ENCODE results near the gene AIP.

The AIP gene

GRCh38 chr11:67449116-67449844, 33.5 kb upstream of the AIP start (continued):
- TF ChIP-seq ZNF26 (tag by site-specific recombination; IDR thresholded peaks at IDR 0.05): no peak
- TF ChIP-seq ZNF639 (tag by site-specific recombination; IDR thresholded peaks at IDR 0.05): no peak
- TF ChIP-seq ZNF155 (tag by site-specific recombination; IDR thresholded peaks at IDR 0.05): no peak
- no peak for TF ChIP-seq ZNF654 (tag by site-specific recombination; IDR thresholded peaks at IDR 0.05; ENCODE audit: low read depth)

- ChIA-PET CTCF (interaction anchor here (0.6 to 0.7 kb wide), 3 partner anchors 10 to 181 kb away, joined by 3 to 4 read pairs (median 4); no protein-coding TSS in a partner anchor), POLR2A (interaction anchor here (1.8 kb wide), 1 partner anchor 14 kb away, joined by 4 read pairs; the partner anchor contains the start of gene PTPRCAP)
- Histone ChIP-seq H3K36me3 (ENCODE audit: control insufficient read depth in 2 of 2, insufficient read depth in 1 of 2, low read length in 2 of 2) (no peaks in the 10 kb centered on the region), H3K4me1 (ENCODE audit: control insufficient read depth, insufficient read depth, low read length) (no peaks in the 10 kb centered on the region), H3K9me3 (ENCODE audit: control insufficient read depth, insufficient read depth, low read depth, low read length) (no peaks in the 10 kb centered on the region), H3K4me3 (ENCODE audit: low read depth, low read length) (no peak overlapping the region), H3K27ac (ENCODE audit: extremely low read depth, low read depth, low read length) (no peak overlapping the region)
- TF ChIP-seq KLF16 (tag by site-specific recombination; IDR thresholded peaks at IDR 0.05) (no peak), ZFP69B (tag by site-specific recombination; IDR thresholded peaks at IDR 0.05) (no peak), ZNF610 (tag by site-specific recombination; IDR thresholded peaks at IDR 0.05; ENCODE audit: borderline replicate concordance) (no peak), ZNF433 (tag by site-specific recombination; IDR thresholded peaks at IDR 0.05; ENCODE audit: low read depth) (no peak), ZBTB49 (tag by site-specific recombination; IDR thresholded peaks at IDR 0.05; ENCODE audit: low read depth) (no peak), ZNF645 (tag by site-specific recombination; IDR thresholded peaks at IDR 0.05) (no peak)
These were observed 31.8 kb upstream of the AIP start for GRCh38 chr11:67450796-67451657.

- CTCF ChIA-PET: no interaction called here
- POLR2A ChIA-PET: interaction anchor here (1.8 kb wide), 1 partner anchor 15 kb away, joined by 4 read pairs; the partner anchor contains the start of gene PTPRCAP
- H3K27ac ChIP-seq (ENCODE audit: extremely low read depth, low read depth, low read length): no peak overlapping the region
These were observed 31.2 kb upstream of the AIP start for GRCh38 chr11:67451658-67451976.

More at GRCh38 chr11:67451658-67451976, 31.2 kb upstream of the AIP start:
- no peak overlapping the region for H3K4me3 ChIP-seq (ENCODE audit: low read depth, low read length)
- TF ChIP-seq ZNF530 (tag by site-specific recombination; IDR thresholded peaks at IDR 0.05; ENCODE audit: low read depth) (no peak), ZNF707 (tag by site-specific recombination; IDR thresholded peaks at IDR 0.05) (no peak), ZNF701 (tag by site-specific recombination; IDR thresholded peaks at IDR 0.05) (no peak), ZNF391 (tag by site-specific recombination; IDR thresholded peaks at IDR 0.05; ENCODE audit: borderline replicate concordance, low read depth) (no peak), ZNF280C (tag by site-specific recombination; IDR thresholded peaks at IDR 0.05) (no peak), PRDM1 (tag by site-specific recombination; IDR thresholded peaks at IDR 0.05) (no peak), ZNF24 (tag by site-specific recombination; IDR thresholded peaks at IDR 0.05) (no peak), GLI2 (tag by site-specific recombination; IDR thresholded peaks at IDR 0.05; ENCODE audit: borderline replicate concordance, low read depth) (no peak), ZNF621 (tag by site-specific recombination; IDR thresholded peaks at IDR 0.05) (no peak)
- H3K36me3 ChIP-seq (ENCODE audit: control insufficient read depth in 2 of 2, insufficient read depth in 1 of 2, low read length in 2 of 2): no peaks in the 10 kb centered on the region
- H3K9me3 ChIP-seq (ENCODE audit: control insufficient read depth, insufficient read depth, low read depth, low read length): no peaks in the 10 kb centered on the region
- no peaks in the 10 kb centered on the region for H3K4me1 ChIP-seq (ENCODE audit: control insufficient read depth, insufficient read depth, low read length)

All from HEK293 (cell line).